ENCODE data around the gene ARSB.

DNA sequence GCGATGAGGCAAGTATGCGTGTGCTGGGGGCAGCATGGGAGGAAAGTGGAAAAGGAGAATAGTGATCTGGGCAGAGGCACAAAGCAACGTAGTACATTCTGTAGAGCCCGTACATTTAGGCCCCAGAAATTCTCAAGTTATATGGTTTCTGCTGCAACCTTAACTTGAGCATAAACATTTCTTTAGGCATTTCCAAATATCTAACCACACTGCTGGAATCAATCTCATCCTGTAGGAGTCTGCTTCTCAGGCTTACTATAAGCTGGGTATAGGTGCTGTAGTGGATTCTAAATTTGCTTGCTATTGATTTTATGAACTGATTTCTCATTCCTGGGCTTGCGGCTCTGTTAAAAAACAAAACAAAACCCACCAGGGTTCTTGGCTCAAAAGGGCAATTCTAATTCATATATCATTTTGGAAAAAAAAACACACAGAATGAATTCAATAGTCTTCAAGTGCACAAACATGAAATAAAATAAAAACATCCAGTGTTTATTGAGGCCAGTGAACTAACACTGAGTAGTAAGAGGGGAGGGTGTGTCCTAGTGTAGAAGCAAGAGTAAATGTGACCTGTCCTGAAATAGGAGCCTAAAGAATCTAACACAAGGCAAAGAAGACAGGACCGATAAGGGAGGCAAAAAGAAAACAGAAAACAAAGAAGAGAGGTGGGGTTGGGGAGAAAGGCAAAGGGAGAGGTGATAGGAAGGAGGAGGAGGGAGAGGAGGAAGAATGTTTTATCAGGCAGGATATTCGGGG, 191.0 kb downstream of the ARSB start:
- no peak for TF ChIP-seq SP1 (IDR thresholded peaks at IDR 0.05)
- TF ChIP-seq TARDBP (IDR thresholded peaks at IDR 0.05), result no peak
- no peak for TF ChIP-seq ELF4 (IDR thresholded peaks at IDR 0.05)
- TF ChIP-seq CTBP1 (IDR thresholded peaks at IDR 0.05; ENCODE audit: borderline replicate concordance), result no peak
- no peak for TF ChIP-seq FOXK2 (IDR thresholded peaks at IDR 0.05)
- TF ChIP-seq SUZ12 (IDR thresholded peaks at IDR 0.05), result no peak
- TF ChIP-seq HDGF (IDR thresholded peaks at IDR 0.05; ENCODE audit: borderline replicate concordance), result no peak
- TF ChIP-seq ZNF384 (IDR thresholded peaks at IDR 0.05), result no peak
- no peak for TF ChIP-seq LEF1 (IDR thresholded peaks at IDR 0.05; ENCODE audit: borderline replicate concordance)
- no peak for TF ChIP-seq FOXM1 (IDR thresholded peaks at IDR 0.05; ENCODE audit: borderline replicate concordance)
- TF ChIP-seq, protein P1, sequence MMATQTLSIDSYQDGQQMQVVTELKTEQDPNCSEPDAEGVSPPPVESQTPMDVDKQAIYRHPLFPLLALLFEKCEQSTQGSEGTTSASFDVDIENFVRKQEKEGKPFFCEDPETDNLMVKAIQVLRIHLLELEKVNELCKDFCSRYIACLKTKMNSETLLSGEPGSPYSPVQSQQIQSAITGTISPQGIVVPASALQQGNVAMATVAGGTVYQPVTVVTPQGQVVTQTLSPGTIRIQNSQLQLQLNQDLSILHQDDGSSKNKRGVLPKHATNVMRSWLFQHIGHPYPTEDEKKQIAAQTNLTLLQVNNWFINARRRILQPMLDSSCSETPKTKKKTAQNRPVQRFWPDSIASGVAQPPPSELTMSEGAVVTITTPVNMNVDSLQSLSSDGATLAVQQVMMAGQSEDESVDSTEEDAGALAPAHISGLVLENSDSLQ (IDR thresholded peaks at IDR 0.05), result no peak
- TF ChIP-seq FOXA1 (IDR thresholded peaks at IDR 0.05), result no peak
- no peak for TF ChIP-seq ARNT (IDR thresholded peaks at IDR 0.05)
- no peak for TF ChIP-seq NFRKB (IDR thresholded peaks at IDR 0.05)
